Activated T-helper 1 cell treated with anti-CD3 and anti-CD28 coated beads, Interleukin-2, amount 50 U/mL, for 16 hours (primary cell): Measurements from ENCODE around the gene RNF11.
"Not testable (repeated sequence)": the region's sequence is repeated elsewhere in the genome, so short reads cannot be mapped to it uniquely, and the experiment has no call there.

Source experiments
- DNase-seq, 2 donors: peaks; one replicate each; pipeline ENCODE4 v3.0.0-alpha.2; 2020; ENCODE audit warnings: low read depth in 1 of 2, low spot score in 1 of 2

RNF11 gene

DNA sequence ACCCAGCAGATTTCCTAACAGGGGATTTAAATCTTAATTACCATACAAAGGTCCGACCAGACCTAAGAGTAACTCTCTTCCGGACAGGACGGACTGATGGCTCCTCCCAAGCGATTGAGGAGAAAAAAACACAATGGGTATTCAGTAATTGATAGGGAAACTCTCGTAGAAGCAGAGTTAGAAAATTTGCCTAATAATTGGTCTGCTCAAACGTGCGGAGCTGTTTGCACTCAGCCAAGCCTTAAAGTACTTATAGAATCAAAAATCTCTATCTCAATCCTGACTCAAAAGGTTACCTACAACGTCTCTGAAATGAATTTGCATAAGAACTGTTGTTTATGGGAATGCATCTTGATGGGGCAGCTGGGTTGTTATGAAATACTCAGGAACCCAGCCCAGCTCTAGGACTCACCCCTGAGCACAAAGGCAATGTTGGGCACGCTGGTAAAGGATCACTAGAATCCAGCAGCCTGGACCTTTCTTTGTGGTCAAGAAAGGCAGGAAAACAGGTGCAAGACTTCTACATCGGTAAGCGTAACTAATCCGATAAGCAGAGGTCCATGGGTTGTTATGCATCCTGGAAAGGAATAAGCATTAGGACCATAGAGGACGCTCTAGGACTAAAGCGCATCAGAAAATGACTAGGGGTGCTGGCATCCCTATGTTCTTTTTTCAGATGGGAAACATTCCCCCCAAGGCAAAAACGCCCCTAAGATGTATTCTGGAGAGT is 8.7 kb upstream of the RNF11 start:
- not testable (repeated sequence) for DNase-seq

- DNase-seq, result not testable (repeated sequence)
Observed at GRCh38 chr1:51228471-51228870, 7.6 kb upstream of the RNF11 start.

DNA sequence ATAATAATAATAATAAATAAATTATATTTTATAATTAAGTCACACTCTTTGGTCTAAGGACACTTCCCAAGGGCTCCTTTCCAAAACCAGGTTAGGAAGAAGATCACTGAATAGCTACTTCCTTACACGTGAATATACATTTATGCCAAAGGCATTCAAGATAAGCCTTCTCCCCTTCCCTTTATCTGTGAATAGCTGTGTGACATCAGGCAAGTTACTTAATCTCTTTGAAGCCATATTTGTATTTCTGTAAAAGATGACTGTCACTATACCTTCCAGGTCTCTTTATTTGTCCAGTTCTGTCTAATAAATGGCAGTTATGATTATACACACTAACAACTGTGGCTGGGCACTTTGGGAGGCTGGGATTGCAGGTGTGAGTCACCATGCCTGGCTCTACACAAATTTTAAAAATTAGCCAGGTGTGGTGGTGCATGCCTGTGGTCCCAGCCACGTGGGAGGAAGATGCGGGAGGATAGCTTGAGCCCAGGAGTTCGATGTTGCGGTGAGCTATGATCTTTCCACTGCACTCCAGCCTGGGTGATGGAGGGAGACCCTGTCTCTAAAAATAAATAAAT is 5.5 kb upstream of the RNF11 start:
- DNase-seq, result no peak

DNA sequence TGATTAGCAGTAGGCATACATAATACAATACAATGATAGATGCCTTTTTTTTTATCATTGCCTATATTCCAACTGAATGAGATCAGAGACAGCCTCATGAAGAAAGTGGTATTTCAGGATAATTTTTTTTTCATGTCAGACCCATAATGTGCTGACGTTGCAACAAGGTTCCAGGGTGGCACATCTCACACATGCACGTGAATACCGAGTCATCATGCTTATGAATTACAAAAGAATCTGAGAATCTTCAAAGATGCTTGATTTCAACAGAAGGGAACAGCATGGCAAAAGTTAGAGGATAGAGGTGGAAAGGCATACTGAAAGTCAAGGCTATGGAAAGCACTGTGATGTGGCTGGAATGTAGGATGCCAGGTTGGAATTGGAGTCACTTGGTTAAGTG is 5.0 kb upstream of the RNF11 start:
- no peak for DNase-seq

GRCh38 chr1:51231896-51232295 is 4.2 kb upstream of the RNF11 start:
- no peak for DNase-seq

- not testable (repeated sequence) for DNase-seq
Observed at GRCh38 chr1:51234236-51234635, 1.8 kb upstream of the RNF11 start.

DNA sequence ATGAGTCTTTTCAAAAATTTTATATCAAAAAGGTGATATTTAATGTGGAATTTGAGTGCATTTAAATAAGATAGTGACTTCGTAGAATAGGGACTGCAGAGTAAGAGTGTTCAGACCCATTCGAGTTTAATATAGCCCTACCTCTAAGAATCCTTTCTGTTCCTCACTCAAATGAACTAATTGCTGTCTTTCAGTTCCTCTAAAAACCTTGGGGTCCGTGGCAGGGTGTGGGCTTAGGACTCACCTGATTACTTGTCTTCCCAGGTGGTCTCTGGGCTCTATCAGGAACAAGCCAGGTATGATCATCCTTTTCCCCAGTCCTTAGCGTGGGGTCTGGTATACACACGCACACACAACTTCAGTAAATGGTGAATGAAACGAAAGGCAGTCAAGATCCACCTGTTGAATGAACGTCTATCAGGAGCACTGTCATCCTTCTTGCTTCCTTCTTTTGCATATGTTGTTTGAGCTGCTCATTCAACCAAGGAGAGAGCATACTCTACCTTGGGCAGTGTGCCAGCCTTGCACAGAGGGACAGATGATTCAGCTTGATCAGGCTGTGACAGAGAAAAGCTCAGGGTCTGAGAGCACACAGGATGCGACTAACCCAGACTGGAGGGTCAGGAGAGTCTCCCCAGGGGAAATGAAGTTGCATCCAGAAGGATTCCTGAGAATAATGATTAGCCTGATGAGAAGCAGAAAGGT is 1.2 kb upstream of the RNF11 start:
- peak in 1 of 2 donors; percentile 21 for DNase-seq

DNA sequence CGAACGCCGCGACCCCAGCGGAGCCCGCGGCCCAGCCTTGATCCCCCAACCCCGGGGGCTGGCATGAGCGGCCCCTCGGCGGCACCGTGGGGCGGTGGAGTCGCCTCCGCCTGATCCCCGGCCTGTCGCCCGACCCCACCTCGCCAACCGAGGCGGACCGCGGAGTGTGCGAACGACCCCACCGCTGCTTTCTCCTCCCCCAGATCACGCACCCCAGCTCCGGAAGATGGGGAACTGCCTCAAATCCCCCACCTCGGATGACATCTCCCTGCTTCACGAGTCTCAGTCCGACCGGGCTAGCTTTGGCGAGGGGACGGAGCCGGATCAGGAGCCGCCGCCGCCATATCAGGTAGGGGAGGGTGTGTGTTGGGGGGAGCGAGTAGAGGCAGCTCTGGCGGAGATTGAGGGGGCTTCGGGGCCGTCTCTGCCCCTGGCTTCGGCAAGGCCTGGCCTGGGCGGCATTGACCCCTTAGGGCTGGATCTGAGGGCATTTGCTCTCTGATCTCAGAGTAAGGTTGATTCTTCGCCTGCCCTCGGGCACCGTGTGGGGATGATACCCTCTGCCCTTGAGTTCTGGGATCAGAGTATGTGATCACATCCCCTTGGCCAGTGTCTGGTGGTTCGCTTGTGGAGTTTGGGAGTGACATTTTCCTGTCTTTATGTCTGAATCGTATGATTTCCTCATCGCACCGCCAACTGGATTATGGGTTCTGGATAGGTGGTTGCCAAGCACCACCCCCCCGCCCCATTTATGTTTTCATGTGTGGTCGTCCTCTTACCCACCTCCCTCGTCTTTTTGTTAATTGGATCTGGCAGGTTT is 668 bp downstream of the RNF11 start:
- DNase-seq, result peak; percentile 6 to 7

DNA sequence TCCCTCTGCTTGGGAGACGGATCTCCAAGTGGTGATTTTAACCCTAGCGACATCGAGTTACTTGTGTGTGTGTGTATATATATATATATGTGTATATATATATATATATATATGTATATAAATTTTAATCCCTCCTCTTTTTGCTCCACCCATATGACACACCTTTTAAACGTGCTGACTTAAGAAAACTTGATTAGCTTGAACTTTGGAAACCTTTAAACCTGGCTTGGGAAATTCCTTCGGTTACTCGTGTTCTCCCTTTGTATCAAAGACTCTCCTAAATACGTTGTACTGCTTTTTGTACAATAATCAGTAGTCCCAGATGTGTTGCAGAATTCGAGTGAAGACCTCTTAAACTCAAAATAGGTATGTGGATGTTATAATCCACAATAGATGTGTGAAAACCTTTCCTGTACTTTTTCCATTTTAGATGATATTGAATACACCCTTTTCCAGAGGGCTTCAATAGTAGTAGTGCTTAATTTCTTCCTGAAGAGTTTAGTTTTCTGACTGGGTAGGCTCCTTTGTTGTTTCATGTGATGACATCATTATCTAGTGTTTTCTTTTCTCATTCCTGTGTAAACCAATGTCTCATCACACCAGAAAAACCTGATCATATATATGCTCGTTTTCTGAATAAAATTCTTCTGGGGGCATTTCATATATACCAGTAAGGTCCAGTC is 1.4 kb downstream of the RNF11 start:
- no peak for DNase-seq

DNA sequence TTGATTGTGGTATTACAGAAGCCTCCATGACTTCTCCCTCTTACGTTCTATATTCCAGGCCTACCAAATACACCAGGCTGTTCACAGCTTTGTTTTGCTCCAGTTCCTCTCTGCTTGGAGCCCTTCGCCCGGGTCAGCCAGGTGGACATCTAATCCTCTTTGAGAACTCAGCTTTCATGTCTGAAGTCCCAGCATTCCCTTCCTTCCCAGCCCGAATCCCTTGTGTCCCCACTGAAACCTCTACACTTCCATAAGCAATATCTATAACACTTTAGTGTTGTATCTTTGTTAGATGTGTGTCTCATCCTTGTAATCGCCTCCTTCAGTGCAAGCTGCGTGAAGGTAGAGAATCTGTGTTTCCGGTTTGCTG is 1.9 kb downstream of the RNF11 start:
- DNase-seq, result no peak

DNA sequence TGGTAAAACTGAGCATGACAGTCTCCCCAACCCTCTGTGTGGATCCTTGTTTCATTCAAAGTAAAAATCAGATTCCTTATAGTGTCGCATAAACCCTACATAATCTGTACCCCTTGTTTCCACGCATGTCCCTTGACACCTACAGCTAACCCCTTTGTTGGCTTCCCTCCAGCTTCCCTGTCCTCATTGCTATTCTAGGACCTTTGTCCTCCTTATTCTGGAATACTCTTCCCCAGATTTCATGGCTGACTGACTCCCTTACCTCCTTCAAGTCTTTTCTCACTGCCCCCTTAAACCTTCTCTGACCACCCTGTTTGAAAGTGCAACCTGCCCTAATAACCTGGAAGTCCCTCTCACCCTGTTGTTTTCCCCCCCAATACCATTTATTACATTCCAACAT is 4.0 kb downstream of the RNF11 start:
- no peak for DNase-seq

DNA sequence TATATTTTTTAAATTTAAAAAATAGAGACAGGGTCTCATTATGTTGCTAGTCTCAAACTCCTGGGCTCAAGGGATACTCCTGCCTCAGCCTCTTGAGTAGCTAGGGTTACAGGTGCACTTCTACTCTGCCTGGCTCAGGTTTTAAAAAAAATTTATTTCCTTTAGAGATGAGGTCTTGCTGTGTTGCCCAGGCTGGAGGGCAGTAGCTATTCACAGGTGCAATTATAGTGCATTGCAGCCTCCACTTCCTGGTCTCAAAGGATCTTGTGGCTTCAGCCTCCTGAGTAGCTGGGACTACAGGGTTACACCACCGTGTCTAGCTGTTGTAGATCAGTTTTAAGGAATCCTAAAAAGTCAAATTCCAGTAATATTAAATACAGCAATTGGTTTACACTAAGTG is 5.0 kb downstream of the RNF11 start:
- no peak for DNase-seq

DNA sequence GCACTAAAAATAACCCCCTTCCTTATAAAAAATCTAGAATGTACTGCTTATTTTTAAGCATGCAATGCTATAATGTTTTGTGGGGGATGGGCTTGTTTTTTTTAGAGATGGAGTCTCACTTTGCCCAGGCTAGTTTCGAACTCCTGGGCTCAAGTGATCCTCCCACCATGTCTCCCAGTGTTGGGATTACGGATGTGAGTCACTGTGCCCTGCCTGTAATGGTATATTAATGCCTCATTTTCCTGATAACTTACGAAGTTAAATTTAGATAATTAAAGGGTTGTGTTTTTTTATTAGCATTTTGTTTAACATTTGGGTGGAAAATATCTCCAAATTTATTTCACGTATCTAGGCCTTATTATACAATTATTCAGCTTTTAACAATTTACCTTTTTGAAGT is 6.5 kb downstream of the RNF11 start:
- no peak for DNase-seq

GRCh38 chr1:51247022-51247421 is 10.9 kb downstream of the RNF11 start:
- no peak for DNase-seq

GRCh38 chr1:51247499-51247898 is 11.4 kb downstream of the RNF11 start:
- no peak for DNase-seq

- no peak for DNase-seq
Observed at GRCh38 chr1:51249445-51249844, 13.4 kb downstream of the RNF11 start.

- not testable (repeated sequence) for DNase-seq
Observed at GRCh38 chr1:51250729-51251128, 14.7 kb downstream of the RNF11 start.

GRCh38 chr1:51251165-51251564 is 15.1 kb downstream of the RNF11 start:
- DNase-seq, result not testable (repeated sequence)

GRCh38 chr1:51252366-51252765 is 16.3 kb downstream of the RNF11 start:
- DNase-seq, result no peak

DNA sequence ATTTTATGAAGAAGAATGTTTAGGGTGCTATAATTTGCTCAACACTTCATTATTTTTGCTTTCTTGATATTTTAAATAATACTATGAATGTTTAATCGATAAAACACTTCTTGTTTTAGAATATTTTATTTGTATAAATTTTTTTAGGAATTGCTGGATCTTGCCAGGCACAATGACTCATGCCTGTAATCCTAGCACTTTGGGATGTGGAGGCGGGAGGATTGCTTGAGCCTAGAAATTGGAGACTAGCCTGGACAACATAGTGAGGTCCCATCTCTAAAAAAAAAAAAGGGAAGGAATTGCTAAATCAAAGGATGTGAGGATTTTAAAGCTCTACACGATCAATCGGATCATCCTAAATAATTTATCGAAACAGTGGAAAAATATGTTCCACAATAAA is 17.6 kb downstream of the RNF11 start:
- no peak for DNase-seq

GRCh38 chr1:51255331-51255730 is 19.3 kb downstream of the RNF11 start:
- no peak for DNase-seq
